ENCODE data around the gene UBE2D3. TPM values are rescaled to one million over a fixed set of nuclear protein-coding genes. Genes with fewer than 3 reads are reported as not detected.

The UBE2D3 gene
- total RNA-seq, 1 experiment from 2014 or later, result 351 TPM

DNA sequence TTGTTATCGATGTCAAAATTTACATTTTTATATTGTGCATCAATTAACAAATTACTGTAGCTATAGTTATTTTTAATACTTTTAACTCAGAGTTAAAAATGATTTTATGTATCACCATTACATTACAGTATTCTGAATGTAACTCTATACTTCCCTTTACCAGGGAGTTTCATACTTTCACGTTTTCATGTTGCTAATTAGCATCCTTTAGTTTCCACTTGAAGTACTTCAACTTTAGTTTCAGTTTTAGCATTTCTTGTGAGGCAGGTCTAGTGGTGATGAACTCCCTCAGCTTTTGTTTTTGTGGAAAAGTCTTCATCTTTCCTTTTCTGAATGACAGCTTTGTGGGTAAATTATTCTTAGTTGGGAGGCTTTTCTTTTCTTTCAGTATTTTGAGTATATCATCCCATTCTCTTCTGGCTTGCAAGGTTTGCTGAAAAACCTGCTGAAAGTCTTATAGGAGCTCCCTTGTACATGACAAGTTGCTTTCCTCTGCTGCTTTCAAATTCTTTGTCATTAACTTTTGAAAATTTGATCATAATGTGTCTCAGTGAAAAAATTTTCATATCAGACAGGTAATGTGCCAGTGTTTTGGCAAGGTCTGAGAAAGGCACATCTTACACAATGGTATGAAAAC is 31.6 kb upstream of the UBE2D3 start (continued):
- TF ChIP-seq JUN (CRISPR knock-in tag; IDR thresholded peaks at IDR 0.05) (no peak), OVOL2 (CRISPR knock-in tag; IDR thresholded peaks at IDR 0.05; ENCODE audit: borderline replicate concordance) (no peak), ZBTB21 (CRISPR knock-in tag; IDR thresholded peaks at IDR 0.05; ENCODE audit: borderline replicate concordance) (no peak), SMAD4 (CRISPR knock-in tag; IDR thresholded peaks at IDR 0.05) (no peak), ZNF121 (CRISPR knock-in tag; IDR thresholded peaks at IDR 0.05) (no peak), ESRRA (CRISPR knock-in tag; IDR thresholded peaks at IDR 0.05; ENCODE audit: borderline replicate concordance) (no peak), FOXK1 (CRISPR knock-in tag; IDR thresholded peaks at IDR 0.05) (no peak), RORB (CRISPR knock-in tag; IDR thresholded peaks at IDR 0.05) (no peak), SOX15 (CRISPR knock-in tag; IDR thresholded peaks at IDR 0.05) (no peak), CREB1 (CRISPR knock-in tag; IDR thresholded peaks at IDR 0.05) (no peak)
- TF ChIP-seq, protein P1, sequence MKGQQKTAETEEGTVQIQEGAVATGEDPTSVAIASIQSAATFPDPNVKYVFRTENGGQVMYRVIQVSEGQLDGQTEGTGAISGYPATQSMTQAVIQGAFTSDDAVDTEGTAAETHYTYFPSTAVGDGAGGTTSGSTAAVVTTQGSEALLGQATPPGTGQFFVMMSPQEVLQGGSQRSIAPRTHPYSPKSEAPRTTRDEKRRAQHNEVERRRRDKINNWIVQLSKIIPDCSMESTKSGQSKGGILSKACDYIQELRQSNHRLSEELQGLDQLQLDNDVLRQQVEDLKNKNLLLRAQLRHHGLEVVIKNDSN (CRISPR knock-in tag; IDR thresholded peaks at IDR 0.05), result no peak

DNA sequence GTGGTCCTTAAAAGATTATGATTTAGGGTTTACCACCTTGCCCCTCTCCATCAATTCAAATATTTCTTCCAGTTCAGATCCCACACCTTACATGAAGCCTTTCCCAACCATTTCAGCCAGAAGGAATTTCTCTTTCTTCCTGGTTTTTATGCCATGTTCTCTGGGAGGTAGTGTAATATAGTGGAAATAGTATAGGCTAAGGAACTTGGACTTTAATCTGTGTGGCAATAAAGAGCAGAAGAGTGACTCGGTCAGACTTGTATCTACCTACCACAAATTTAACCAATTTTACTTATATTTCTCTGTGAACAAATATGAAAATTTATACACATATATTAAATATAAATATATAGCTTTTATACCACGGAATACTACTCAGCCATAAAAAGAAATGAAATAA is 23.0 kb upstream of the UBE2D3 start:
- TF ChIP-seq, protein P2, sequence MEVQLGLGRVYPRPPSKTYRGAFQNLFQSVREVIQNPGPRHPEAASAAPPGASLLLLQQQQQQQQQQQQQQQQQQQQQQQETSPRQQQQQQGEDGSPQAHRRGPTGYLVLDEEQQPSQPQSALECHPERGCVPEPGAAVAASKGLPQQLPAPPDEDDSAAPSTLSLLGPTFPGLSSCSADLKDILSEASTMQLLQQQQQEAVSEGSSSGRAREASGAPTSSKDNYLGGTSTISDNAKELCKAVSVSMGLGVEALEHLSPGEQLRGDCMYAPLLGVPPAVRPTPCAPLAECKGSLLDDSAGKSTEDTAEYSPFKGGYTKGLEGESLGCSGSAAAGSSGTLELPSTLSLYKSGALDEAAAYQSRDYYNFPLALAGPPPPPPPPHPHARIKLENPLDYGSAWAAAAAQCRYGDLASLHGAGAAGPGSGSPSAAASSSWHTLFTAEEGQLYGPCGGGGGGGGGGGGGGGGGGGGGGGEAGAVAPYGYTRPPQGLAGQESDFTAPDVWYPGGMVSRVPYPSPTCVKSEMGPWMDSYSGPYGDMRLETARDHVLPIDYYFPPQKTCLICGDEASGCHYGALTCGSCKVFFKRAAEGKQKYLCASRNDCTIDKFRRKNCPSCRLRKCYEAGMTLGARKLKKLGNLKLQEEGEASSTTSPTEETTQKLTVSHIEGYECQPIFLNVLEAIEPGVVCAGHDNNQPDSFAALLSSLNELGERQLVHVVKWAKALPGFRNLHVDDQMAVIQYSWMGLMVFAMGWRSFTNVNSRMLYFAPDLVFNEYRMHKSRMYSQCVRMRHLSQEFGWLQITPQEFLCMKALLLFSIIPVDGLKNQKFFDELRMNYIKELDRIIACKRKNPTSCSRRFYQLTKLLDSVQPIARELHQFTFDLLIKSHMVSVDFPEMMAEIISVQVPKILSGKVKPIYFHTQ (CRISPR knock-in tag; IDR thresholded peaks at IDR 0.05), result no peak
- TF ChIP-seq, protein P3, sequence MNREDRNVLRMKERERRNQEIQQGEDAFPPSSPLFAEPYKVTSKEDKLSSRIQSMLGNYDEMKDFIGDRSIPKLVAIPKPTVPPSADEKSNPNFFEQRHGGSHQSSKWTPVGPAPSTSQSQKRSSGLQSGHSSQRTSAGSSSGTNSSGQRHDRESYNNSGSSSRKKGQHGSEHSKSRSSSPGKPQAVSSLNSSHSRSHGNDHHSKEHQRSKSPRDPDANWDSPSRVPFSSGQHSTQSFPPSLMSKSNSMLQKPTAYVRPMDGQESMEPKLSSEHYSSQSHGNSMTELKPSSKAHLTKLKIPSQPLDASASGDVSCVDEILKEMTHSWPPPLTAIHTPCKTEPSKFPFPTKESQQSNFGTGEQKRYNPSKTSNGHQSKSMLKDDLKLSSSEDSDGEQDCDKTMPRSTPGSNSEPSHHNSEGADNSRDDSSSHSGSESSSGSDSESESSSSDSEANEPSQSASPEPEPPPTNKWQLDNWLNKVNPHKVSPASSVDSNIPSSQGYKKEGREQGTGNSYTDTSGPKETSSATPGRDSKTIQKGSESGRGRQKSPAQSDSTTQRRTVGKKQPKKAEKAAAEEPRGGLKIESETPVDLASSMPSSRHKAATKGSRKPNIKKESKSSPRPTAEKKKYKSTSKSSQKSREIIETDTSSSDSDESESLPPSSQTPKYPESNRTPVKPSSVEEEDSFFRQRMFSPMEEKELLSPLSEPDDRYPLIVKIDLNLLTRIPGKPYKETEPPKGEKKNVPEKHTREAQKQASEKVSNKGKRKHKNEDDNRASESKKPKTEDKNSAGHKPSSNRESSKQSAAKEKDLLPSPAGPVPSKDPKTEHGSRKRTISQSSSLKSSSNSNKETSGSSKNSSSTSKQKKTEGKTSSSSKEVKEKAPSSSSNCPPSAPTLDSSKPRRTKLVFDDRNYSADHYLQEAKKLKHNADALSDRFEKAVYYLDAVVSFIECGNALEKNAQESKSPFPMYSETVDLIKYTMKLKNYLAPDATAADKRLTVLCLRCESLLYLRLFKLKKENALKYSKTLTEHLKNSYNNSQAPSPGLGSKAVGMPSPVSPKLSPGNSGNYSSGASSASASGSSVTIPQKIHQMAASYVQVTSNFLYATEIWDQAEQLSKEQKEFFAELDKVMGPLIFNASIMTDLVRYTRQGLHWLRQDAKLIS (CRISPR knock-in tag; IDR thresholded peaks at IDR 0.05; ENCODE audit: borderline replicate concordance), result no peak
- no peak for TF ChIP-seq OVOL2 (CRISPR knock-in tag; IDR thresholded peaks at IDR 0.05; ENCODE audit: borderline replicate concordance)
- TF ChIP-seq GABPB1 (CRISPR knock-in tag; IDR thresholded peaks at IDR 0.05), result no peak
- TF ChIP-seq, protein P4, sequence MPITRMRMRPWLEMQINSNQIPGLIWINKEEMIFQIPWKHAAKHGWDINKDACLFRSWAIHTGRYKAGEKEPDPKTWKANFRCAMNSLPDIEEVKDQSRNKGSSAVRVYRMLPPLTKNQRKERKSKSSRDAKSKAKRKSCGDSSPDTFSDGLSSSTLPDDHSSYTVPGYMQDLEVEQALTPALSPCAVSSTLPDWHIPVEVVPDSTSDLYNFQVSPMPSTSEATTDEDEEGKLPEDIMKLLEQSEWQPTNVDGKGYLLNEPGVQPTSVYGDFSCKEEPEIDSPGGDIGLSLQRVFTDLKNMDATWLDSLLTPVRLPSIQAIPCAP (CRISPR knock-in tag; IDR thresholded peaks at IDR 0.05), result no peak
- no peak for TF ChIP-seq ZBTB21 (CRISPR knock-in tag; IDR thresholded peaks at IDR 0.05; ENCODE audit: borderline replicate concordance)
- TF ChIP-seq CREB1 (CRISPR knock-in tag; IDR thresholded peaks at IDR 0.05), result no peak
- TF ChIP-seq ZNF138 (CRISPR knock-in tag; conservative IDR thresholded peaks at IDR 0.05), result no peak
- TF ChIP-seq, protein P5, sequence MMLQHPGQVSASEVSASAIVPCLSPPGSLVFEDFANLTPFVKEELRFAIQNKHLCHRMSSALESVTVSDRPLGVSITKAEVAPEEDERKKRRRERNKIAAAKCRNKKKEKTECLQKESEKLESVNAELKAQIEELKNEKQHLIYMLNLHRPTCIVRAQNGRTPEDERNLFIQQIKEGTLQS (CRISPR knock-in tag; conservative IDR thresholded peaks at IDR 0.05), result no peak
- no peak for TF ChIP-seq ZNF121 (CRISPR knock-in tag; IDR thresholded peaks at IDR 0.05)
- TF ChIP-seq, protein P1 (CRISPR knock-in tag; IDR thresholded peaks at IDR 0.05), result no peak
- no peaks in the 10 kb centered on the region for H3K36me3 Mint-ChIP-seq
- CTCF ChIA-PET, result no interaction called here
- H3K4me3 Mint-ChIP-seq, result no peak overlapping the region
- no peaks in the 10 kb centered on the region; the same call in 1 of the 2 replicates for H3K9me3 Mint-ChIP-seq
- 0 out of 2 replicates have a peak, but pooled peaks cover 2% of the 10 kb centered on the region for H3K4me1 Mint-ChIP-seq
- H3K27me3 Mint-ChIP-seq (ENCODE audit: low read depth), result no peaks in the 10 kb centered on the region; the same call in 1 of the 2 replicates
- H3K27ac Mint-ChIP-seq, result no peak overlapping the region
- DNase-seq (ENCODE audit: low spot score) (no peak), ATAC-seq (no peak)
- POLR2A ChIA-PET, result interaction anchor here (1.1 kb wide), 1 partner anchor 402 kb away, joined by 3 read pairs; no protein-coding TSS in a partner anchor
